ENCODE data around the gene PTPN4. TPM values are rescaled to one million over a fixed set of nuclear protein-coding genes. Genes with fewer than 3 reads are reported as not detected.

The PTPN4 gene
- total RNA-seq, 1 donor from 2014 or later: 35.9 TPM

DNA sequence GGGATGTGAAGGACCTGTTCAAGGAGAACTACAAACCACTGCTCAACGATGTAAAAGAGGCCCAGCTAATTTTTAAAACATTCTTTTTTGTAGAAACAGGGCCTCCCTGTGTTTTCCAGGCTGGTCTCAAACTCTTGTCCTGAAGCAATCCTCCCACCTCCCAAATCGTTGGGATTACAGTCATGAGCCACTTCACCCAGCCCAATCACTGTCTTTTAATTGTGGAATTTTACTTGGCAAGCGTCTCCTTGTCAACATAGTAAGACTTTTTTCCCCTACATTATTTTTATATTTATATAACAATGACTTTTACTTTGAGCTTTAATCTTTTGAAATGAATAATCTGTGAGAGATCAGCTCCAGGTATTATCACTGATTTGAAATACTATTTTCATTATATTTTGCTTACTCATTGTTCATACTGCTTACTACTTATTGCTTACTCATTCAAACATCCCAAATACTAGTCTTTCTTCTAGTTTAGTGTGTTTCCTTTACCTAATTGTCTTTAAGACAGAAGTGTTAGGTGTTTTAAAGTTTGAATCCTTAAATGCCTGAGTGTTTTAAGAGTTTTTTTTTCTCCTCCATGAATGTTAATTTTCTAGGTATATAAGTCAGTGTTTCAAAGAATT is 48.9 kb downstream of the PTPN4 start:
- no peak overlapping the region for H3K27ac ChIP-seq
- TF ChIP-seq, protein P1, sequence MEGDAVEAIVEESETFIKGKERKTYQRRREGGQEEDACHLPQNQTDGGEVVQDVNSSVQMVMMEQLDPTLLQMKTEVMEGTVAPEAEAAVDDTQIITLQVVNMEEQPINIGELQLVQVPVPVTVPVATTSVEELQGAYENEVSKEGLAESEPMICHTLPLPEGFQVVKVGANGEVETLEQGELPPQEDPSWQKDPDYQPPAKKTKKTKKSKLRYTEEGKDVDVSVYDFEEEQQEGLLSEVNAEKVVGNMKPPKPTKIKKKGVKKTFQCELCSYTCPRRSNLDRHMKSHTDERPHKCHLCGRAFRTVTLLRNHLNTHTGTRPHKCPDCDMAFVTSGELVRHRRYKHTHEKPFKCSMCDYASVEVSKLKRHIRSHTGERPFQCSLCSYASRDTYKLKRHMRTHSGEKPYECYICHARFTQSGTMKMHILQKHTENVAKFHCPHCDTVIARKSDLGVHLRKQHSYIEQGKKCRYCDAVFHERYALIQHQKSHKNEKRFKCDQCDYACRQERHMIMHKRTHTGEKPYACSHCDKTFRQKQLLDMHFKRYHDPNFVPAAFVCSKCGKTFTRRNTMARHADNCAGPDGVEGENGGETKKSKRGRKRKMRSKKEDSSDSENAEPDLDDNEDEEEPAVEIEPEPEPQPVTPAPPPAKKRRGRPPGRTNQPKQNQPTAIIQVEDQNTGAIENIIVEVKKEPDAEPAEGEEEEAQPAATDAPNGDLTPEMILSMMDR (IDR thresholded peaks at IDR 0.05): no peak
- intact Hi-C loops (cut with DNase I): no loop called here
- DNase-seq (ENCODE audit: low spot score in 2 of 2): no peak
- no peaks in the 10 kb centered on the region for H3K9me3 ChIP-seq
- H3K4me1 ChIP-seq: peaks cover 0 to 4% of the 10 kb centered on the region in 2 donors
- H3K4me3 ChIP-seq: no peak overlapping the region
- no peaks in the 10 kb centered on the region for H3K27me3 ChIP-seq
- H3K36me3 ChIP-seq: no peaks in the 10 kb centered on the region

DNA sequence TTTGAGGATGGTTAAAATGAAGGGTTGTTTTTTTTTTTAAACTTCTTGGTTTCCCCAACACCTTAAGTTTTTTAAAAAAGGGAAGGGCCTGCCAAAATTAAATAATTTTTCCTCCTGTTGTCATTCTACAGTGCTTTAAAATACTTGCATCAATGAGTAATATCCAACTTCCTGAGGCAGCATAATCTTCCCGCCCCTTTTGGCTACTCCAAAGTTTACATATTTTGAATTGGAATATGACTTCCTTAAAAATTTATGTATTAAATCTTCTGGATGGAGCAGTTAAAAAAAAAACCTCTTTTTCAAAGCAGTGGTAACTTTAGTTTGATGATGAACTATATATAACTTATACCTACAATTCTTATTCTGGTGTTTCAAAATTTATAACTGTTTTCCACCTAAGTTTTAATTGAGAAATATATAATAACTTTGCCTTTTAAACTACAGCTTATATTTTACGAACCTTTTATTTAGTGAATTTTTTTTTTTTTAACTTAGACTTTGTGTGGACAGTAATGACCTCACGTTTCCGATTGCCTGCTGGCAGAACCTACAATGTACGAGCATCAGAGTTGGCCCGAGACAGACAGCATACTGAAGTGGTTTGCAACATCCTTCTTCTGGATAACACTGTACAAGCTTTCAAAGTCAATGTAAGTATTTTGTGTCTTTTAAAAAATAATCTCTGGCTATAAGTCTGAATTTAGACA is 49.8 kb downstream of the PTPN4 start:
- no peak for DNase-seq (ENCODE audit: low spot score in 2 of 2)
- H3K27me3 ChIP-seq: no peaks in the 10 kb centered on the region
- no peak overlapping the region for H3K27ac ChIP-seq
- H3K4me3 ChIP-seq: no peak overlapping the region
- peaks cover 0 to 4% of the 10 kb centered on the region in 2 donors for H3K4me1 ChIP-seq
- no peaks in the 10 kb centered on the region for H3K36me3 ChIP-seq
- no peaks in the 10 kb centered on the region for H3K9me3 ChIP-seq
- TF ChIP-seq, protein P1 (IDR thresholded peaks at IDR 0.05): no peak
- intact Hi-C loops (cut with DNase I): no loop called here

DNA sequence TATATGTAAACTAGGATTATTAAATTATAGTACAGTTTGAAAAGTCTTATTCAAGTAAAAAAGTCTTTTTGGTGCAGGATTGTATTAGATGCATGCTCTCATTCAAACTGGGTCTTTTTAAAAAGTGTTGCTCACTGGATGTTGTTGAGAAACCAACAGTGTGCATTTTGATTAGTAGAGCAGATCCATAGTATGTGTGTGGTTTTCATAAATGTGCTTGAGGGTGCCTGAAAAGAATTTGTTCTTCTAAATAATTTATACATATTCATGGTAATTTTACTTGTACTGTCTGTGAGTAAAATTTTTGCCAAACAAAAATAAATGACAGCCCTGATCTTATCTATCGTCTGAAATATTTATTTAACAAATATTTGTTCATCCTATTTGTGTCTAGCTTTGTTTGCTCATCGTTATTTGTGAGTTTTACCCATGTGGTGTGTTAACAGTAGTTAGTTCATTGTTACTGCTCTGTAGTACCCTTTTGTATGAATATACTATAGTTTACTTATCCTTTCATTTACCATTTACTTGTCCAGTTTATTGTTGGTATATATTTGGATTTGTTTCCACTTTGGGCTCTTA is 50.4 kb downstream of the PTPN4 start:
- intact Hi-C loops (cut with DNase I): no loop called here
- H3K4me3 ChIP-seq: no peak overlapping the region
- TF ChIP-seq, protein P1 (IDR thresholded peaks at IDR 0.05): no peak
- no peaks in the 10 kb centered on the region for H3K36me3 ChIP-seq
- no peak overlapping the region for H3K27ac ChIP-seq
- no peak for DNase-seq (ENCODE audit: low spot score in 2 of 2)
- H3K27me3 ChIP-seq: no peaks in the 10 kb centered on the region
- H3K4me1 ChIP-seq: peaks cover 0 to 4% of the 10 kb centered on the region in 2 donors
- H3K9me3 ChIP-seq: no peaks in the 10 kb centered on the region

DNA sequence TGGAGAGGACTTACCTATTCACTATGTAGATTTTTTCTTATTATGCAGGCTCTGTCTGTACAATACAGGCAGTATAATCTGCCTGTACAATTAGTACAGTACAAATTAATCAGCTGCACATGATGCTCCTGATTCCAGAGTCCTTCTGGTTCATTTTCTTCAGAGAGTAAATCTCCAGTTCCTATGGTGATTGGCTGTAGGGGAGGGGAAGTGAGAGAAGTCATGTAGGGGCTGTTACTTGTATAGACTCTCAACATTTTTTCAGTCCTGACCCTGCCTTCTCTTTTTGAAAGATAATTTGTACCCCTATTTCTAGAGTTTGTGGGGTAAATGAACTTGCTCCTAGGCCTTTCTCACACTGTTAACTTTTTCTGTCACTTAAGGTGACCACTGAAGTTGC is 54.5 kb downstream of the PTPN4 start:
- DNase-seq (ENCODE audit: low spot score in 2 of 2): no peak
- intact Hi-C loops (cut with DNase I): no loop called here
- TF ChIP-seq, protein P1 (IDR thresholded peaks at IDR 0.05): no peak

DNA sequence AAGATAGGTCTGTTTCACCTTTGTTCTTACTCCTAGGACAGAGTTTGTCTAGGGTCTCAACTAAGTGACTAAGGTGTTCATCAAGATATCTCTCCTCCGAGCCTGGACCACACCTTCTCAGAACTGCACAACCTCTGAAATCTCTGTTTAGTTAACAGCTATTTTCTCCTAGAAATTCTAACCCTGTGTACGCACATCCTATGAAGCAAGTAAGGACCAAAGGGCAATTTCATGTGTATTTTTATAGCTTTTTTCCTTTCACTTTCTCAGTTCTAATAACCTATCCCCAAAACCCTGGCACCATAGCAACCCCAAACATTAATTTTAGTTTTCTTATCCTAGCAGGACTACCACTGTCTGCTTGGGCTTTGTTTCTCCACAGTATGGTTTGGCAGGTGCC is 59.1 kb downstream of the PTPN4 start:
- intact Hi-C loops (cut with DNase I): no loop called here
- Histone ChIP-seq H3K36me3 (peaks cover 0 to 4% of the 10 kb centered on the region in 2 donors), H3K27me3 (no peaks in the 10 kb centered on the region), H3K4me1 (no peaks in the 10 kb centered on the region), H3K4me3 (no peak overlapping the region), H3K9me3 (peaks cover 0 to 10% of the 10 kb centered on the region in 2 donors), H3K27ac (no peak overlapping the region)
- TF ChIP-seq, protein P1 (IDR thresholded peaks at IDR 0.05): no peak
- DNase-seq (ENCODE audit: low spot score in 2 of 2): no peak

More for the DNA sequence above, 54.5 kb downstream of the PTPN4 start:
- no peaks in the 10 kb centered on the region for H3K4me1 ChIP-seq
- H3K36me3 ChIP-seq: peaks cover 0 to 4% of the 10 kb centered on the region in 2 donors
- no peaks in the 10 kb centered on the region for H3K27me3 ChIP-seq
- H3K4me3 ChIP-seq: no peak overlapping the region
- H3K27ac ChIP-seq: no peak overlapping the region
- peaks cover 0 to 10% of the 10 kb centered on the region in 2 donors for H3K9me3 ChIP-seq

Measured in ascending aorta (tissue), 2 donors.